DOHH2 (cell line): ENCODE data around the gene TMCC1.

Experiments
- CTCF ChIP-seq: fragments of 200-600 bp; sonication (generic); IDR thresholded peaks from one replicate; pipeline ENCODE4 v1.5.1; 2014; ENCODE audit warnings: antibody characterized with exemption, mild to moderate bottlenecking, low read depth, low read length; ENCODE audit not compliant: poor library complexity, severe bottlenecking
- EZH2phosphoT487 ChIP-seq: fragments of 200-600 bp; sonication (generic); IDR thresholded peaks from 2 replicates; pipeline ENCODE4 v1.6.1; 2017; ENCODE audit warnings: borderline replicate concordance, mild to moderate bottlenecking, antibody characterized with exemption, low read length, moderate library complexity, mixed read lengths

GRCh38 chr3:129892857-129893580, 492 bp downstream of the TMCC1 start:
- TF ChIP-seq CTCF (no peak), EZH2phosphoT487 (no peak)
